ENCODE results near the gene CHTOP. TPM values are rescaled to one million over a fixed set of nuclear protein-coding genes. Genes with fewer than 3 reads are reported as not detected.

Gene CHTOP
- total RNA-seq, 1 experiment from 2014 or later, result 101 TPM

DNA sequence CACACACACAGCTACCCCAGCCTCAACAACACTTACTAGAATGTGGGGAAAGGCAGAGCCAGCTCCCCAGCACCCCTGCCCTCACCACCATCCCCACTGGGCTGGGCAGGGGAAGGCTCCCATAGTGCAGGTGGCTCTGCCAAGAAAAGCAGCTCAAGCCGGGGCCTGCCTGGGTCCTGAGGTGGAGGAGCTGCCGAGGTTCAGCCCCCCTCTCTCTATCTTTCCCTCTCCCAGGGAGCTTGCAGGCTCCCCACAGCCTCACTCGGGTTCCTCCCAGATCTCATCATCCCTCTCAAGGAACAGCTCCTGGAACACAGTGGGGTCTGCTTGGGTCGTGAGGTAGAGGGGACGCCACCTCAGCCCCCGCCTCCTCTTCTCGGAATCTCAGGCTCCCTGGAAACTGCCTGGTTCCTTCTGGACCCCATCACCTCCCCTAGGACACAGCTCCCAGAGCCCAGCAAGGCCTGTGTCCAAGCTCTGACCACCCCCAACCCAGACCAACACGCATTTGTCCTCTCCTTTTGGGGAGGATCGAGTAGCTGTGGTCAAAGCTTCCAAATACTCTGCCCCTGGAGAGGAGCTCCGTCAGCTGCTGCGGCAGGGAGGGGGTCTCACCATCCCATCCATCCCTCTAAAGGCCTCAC is 21.6 kb upstream of the CHTOP start:
- no peak for DNase-seq (ENCODE audit: extremely low read depth, low read depth)

DNA sequence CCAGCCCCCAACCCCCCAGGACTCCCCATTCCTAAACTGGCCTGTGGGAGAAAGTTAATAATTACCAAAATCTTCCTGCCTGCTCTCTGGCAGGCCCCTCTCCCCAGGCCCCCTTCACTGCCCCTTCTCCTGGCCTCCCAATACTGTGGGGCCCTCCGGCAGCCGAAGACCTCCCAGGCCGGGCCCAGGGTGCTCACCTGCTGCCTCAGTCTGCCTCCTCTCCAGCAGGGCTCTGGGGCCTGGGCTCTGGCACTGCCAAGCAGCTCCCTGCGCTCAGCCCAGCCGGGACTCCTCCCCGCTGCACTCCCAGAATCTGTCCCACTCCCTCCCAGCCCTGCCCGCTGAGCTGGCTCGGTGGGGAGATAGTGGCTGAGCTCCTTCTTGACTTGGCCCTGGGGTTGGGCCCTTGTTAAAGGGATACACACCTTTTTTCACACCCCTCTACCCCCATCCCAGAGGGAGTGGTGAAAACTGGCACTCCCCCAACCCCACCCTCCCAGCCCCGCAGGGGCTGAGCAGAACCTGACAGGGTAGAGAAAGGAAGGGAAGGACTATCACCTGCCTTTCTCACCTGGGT is 21.0 kb upstream of the CHTOP start, which contains the start of gene S100A16:
S100A16 (minus strand) TSS at position 383 of the 577 bp plus-strand sequence. CDS start 4,986 bp downstream, outside the sequence.
- DNase-seq (ENCODE audit: extremely low read depth, low read depth), result no peak

DNA sequence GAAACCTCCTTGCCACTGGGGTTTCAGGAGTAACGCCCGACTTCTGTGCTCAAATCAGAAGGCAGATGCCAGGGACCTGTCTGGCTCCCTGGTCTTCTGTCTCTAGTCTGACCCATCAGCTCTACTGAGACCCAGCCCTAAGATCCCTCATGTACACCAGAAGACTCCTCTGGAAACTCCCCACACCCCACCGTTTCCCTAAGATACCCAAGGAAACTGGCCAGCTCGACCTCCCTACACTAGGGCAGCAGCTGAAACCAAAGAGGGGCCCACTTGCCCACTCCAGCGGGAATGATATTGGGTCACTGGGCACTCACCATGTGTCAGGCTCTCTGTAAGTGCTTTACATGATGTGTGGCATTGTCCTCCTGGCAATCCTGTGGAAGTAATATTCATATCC is 20.5 kb upstream of the CHTOP start:
- no peak for DNase-seq (ENCODE audit: extremely low read depth, low read depth)

DNA sequence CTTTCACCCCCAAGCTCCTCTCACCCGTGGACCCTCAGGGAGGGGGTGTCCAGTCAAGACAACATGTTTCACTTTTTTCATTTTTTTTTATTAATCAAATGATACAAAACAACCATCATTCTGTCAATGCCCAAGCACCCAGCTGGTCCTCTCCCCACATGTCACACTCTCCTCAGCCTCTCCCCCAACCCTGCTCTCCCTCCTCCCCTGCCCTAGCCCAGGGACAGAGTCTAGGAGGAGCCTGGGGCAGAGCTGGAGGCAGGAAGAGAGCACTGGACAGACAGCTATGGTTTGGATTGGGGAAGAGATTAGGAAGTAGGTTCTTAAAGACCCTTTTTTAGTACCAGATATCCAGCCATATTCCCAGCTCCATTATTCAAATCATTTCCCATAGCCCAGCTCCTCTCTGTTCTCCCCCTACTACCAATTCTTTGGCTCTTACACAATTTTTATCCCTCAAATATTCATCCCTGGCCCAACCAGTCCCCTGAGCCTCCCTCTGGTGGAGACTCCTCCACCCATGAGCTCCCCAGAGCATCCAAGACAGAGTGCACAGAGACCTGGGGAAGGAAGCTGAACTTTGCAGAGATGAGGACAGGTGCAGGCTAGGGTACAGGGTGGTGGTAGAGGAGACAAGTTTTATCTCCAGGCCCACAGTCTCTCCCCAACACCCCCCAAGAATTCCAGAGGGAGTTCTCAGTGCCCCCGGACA is 19.5 kb upstream of the CHTOP start:
- DNase-seq (ENCODE audit: extremely low read depth, low read depth), result no peak

DNA sequence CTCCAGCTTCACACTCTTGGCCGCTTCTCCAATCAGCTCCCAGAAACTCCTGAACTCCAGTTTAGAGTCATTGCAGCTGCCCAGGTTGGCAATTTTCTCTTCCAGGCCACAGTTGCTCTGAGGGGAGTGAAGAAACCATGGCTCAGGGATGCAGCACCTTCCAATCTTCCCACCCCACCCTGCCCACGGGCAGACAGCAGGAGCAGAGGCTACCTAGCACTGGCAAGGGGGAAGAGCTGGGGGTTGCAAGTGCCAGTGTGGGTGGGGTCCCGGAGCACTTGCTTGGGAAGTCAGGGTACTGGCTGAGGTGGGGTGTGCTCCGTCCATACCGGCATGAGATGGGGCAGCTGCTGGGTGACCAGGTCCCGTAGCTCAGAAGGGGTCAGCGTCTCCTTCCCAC is 19.0 kb upstream of the CHTOP start:
- no peak for DNase-seq (ENCODE audit: extremely low read depth, low read depth)

DNA sequence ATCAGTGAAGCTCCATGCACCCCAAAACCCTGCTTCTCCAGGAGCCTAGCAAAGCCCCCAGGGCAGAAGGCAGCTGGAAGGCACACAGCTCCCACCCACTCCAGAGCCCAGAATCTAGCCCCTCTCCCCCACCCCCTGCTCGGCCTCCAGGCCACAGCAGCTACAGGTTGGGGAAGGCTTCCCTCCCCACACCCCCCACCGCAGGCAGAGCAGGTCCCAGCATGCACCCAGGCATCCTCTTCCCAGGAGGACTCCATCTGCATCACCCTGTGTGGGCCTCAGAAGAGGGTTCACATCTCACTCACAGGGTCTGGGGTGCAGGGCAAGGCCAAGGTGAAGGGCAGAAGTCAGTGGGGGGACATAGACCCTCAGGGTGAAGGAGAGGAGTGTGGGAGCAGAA is 18.5 kb upstream of the CHTOP start:
- no peak for DNase-seq (ENCODE audit: extremely low read depth, low read depth)

DNA sequence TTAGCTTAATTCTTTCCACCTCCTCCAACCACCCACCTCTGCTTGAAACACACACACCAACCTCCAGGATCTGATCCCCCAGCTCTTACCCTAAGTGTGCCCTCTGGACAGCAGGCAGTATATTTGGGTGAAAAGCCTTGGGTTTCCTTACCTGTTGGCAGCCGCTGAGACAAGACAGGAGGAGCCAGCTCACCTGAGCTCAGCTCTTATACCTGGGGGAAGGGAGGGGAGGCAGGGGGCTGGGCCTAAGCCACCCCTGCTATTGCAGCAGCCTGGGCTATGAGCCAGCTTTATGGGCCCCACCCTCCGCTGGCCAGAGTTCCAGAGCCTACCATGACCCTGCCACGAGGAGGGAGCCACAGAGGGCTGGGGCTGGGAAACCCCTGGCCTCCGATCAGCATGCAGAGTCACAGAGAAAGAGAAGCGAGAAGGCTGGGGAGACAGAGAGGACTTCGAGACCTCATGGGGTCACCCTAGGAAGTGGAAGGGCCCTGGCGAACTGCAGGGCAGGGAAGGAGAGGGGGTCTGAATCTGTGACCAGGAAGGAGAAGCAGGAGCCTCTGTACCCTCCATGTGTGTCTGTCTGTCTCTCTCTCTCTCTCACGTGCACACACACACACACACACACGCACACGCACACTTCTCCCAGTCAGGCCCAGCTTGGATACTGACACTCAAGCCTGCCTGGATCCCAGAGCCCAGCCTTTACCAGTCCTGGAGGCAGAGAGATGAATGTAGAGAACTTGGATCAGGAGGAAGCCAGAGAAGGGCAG is 17.5 kb upstream of the CHTOP start, which contains the start of gene S100A14:
S100A14 (minus strand) TSS at position 182 of the 773 bp plus-strand sequence. CDS start 467 bp downstream, outside the sequence.
- no peak for DNase-seq (ENCODE audit: extremely low read depth, low read depth)

DNA sequence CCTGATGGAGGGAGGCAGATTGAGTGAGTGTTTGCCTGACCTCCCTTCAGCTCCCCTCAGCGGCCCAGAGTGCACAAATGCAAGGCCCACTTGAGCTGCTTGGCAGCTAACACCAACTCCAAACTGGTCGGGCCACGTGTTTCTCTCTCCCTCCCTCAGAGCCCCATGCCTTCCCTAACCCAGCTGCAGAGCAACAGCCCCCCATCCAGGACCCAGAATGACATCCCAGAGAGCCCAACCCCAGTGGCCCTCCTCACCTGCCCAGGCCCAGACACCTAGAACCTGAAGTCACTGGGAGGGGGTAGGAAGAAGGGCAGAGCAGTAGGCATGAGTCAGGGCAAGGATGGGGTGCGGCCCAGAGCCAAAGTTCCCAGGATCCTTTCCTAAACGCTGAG is 17.0 kb upstream of the CHTOP start:
- no peak for DNase-seq (ENCODE audit: extremely low read depth, low read depth)

DNA sequence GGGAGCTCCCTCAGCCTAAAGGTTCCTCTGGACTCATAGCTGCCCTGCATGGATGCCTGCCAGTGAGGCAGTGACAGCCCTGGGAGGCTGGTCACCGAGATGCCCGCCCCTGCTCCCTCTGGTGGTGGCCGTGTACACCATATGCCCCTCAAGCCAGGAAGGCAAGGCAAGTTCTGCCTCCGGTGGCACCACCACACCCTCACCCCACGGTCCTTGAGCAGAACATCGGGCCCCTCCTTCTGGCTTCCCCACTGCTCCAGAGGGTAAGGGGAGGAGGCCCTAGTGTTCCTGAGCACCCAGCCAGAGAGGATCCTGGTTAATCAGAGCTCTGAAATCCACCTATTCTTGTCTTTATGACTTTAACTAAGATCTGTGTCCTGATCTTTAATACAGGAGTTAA is 16.2 kb upstream of the CHTOP start:
- DNase-seq (ENCODE audit: extremely low read depth, low read depth), result peak; percentile 77

DNA sequence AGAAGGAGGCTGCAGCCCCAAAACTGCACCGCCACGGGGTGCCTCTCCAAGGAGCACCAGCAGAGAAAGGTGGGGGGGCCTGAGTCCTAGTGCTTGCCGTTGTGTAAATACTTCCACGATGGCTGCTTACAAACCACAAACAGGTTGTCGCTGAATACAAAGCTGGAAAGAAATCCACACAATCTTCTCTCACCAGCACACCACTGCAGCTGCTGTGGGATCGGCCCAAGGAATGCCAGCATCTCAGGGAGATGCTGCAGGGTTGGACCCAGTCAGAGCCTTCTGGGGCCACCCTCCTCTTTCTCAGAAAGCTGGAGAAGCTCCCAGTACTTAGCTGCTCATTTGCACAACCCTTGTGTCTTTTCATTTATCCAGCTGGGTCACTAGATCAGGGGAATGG is 14.7 kb upstream of the CHTOP start:
- DNase-seq (ENCODE audit: extremely low read depth, low read depth), result no peak

DNA sequence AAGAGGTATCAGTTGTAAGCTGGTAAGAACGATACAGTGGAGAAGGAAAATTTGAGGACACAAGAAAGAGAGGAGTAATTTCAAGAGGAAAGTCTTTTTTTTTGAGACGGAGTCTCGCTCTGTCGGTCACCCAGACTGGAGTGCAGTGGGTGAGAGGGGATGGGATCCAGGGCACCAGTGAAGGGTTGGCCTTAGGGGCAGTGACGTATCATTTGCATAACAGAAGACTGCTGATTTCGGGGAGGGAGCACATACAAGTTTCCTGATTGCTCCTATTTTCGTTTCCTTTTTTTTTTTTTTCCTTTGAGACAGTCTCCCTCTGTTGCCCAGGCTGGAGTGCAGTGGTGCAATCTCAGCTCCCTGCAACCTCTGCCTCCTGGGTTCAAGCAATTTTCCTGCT is 10.8 kb upstream of the CHTOP start:
- no peak for DNase-seq (ENCODE audit: extremely low read depth, low read depth)

DNA sequence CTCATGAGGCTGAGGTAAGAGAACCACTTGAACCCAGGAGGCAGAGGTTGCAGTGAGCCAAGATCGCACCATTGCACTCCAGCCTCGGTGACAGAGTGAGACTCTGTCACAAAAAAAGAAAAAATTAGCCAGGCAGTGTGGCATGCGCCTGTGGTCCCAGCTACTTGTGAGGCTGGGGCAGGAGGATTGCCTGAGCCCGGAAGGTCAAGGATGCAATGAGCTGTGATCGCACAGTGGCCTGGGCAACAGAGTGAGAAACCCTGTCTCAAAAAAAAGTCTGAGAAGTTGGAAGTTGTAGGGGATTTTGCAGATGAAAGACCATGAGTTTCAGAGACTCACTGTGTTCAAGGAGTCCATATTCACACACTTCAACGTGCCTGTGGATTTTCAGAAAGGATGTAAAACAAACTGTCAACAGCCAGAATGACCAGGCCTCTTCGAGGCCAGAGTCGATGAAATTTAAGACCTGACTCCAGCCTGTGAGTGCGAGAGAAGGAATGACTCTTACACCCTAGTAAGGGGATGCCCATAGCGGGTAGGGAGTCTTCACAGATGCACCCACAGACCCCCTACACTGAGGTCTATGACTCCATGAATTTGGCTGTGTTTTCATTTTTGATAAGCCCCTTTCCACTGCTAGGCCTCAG is 8.8 kb upstream of the CHTOP start:
- no peak for DNase-seq (ENCODE audit: extremely low read depth, low read depth)

DNA sequence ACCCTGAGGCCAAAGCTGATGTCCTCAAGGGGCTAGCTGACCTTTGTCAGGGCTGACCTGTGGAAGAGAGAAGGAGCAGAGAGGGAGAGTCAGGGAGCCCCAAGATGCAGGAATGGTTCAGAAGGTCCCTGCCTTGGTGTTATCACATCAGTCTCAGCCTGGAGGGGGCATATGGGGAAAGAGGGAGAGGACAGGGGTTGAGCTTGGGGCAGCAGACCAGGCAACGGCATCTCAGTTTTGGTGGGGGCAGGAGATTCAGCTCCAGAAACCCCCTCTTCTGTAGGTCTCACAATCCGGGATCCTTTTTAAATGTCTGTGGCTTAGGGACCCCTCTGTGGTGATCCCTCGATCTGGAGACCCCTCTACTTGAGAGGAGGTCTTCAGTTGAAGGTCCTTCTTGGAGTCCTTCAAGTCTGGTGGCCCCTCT is 7.4 kb upstream of the CHTOP start:
- no peak for DNase-seq (ENCODE audit: extremely low read depth, low read depth)

DNA sequence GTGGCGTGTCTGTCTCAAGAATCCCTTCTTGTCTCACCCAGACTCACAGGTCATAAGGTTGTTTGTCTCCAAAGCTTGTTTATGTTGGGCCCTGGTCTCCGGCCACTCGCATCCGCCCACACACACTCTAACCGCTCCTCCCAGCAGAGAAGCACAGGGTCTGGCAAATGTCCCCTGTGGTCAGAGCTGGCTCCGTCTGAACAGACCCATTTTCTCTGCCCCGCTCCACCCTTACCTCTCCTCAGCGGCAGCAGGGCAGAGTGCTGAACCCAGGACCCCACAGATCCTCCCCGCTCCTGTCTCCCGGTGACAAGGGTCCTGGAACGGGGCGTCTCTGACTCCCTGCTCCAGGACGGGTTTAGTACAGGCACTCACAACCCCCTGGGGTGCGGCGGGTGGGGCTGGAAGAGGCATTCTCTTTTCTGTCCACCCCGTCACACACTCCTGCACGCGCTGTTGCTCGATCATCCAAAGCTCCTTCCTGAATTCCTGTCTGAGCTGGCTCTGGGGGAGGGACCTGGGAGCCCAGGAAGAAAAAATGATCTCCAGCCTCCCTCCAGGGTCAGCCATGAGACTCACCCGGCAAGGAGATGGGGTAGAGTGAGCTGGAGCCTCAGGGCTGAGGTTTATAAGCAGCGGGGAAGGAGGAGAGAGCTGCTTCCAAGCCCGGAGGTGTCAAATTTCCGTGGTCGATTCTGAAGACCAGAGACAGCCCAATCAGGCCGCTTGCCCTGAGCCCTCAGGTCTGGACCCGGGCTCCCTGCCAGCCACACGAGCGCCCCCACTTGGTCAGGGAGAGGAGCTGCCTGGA is 6.8 kb upstream of the CHTOP start, which contains the start of gene S100A13:
S100A13 (minus strand) TSS at position 602 of the 811 bp plus-strand sequence. CDS start 1,033 bp downstream, outside the sequence.
- peak; percentile 87 for DNase-seq (ENCODE audit: extremely low read depth, low read depth)

DNA sequence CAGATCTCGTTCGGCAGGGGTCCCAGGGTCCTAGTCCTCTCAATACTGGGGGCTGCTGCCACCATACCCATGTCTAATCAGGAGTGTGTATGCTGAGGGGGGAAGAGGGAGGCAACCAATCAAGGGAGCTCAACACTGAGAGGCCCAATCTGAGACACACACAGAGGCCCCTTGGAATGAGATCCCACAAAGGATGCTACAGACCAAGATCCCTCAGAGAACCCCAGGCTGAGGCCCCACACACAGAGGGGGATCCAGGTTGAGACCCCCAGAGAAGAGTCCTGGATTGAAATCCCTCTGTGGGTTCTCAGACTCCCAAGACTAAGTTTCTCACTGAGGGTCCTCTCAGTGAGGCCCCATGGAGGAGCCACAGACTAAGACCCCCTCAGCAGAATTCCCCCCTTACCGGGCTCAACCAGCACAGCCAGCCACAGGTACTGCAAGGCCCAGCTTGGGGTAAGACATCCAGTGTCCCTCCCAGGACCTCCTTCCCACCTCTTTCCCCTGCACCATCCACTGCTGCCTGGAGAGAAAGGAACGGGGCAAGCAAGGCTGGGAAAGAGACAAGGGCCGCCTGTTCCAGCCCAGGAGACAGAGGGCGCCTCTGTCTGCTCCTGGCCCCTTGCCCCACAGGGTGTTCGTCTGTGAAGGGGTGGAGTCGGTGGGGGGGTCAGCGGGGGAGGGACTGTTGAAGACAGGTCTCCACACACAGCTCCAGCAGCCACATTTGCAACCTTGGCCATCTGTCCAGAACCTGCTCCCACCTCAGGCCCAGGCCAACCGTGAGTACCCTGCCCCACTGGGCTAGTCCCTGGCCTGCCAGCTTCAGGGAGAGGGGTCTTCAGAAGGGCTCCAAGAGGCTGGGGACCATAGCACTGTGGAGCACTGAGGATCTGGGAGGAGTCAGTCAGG is 5.9 kb upstream of the CHTOP start, which contains the start of gene S100A1:
S100A1 (plus strand) TSS at position 720 of the 912 bp plus-strand sequence. CDS start 2,088 bp downstream, outside the sequence.
- no peak for DNase-seq (ENCODE audit: extremely low read depth, low read depth)

DNA sequence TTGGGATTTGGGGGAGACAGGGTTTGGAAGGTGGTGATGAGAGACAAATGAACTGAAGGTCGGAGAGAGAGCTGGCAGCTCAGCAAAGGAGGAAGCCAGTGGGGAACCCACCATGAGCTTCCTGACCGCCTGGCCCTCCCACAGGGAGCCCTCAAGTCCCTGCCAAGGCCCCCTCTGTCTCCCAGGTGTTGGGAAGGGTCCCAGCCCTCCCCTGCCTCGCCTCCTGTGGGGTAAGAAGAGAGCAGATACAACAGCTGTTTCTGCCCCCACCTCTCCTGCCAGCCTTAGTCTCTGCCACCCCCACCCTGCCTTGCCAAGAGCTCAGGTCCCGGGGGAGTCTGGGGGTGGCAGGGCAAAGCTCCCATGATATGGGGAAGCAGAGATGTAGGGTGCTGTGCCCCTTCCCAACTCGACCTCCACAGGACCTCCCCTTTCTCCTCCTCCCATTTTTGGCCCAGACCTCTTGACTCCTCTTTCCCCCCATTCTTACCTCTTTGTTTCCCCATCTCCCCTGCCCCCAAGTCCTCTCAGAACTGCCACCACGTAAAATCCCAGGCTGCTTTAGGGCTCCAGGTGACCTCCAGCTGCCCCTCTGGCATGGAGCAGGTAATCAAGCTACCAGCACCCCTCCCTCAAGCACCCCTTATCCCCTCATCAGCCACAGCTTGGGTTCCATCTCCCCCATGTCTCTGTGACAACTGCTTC is 5.1 kb upstream of the CHTOP start:
- DNase-seq (ENCODE audit: extremely low read depth, low read depth), result no peak

DNA sequence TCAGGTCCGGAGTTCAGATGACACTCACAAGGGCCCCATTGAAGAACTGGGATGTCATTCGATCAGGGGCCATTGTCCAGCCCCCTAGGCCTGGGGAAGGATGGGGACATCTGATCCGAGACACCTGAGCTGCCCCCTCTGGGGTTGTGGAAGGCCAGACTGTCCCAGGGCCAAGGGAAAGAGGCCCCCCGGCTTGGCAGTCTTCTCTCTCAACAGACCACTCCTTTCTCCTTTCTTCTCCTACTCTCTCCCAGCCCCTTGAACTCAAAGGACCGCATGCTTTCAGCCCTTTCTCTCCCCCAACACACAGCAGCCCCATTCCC is 4.6 kb upstream of the CHTOP start:
- DNase-seq (ENCODE audit: extremely low read depth, low read depth), result no peak

DNA sequence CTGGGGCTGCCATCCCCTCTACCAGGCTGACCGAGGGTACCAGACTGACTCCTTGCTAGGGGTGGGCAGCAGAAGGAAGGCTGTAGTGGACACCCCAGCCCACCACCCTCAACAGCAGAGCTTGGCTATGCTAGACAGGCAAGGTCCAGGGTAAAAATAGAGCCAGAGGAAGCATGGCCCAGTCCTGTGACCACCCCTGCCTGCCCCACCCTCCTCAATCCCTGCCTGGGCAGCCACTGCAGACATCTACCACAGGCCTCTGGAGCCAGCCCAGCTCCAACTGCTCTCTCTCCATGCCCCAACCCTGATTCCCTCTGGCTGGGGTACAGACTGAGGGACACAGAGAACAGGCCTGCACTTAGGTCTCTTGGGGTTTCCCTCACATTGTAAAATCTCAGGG is 3.9 kb upstream of the CHTOP start:
- no peak for DNase-seq (ENCODE audit: extremely low read depth, low read depth)

Measured in NCI-H460 (cell line).